ENCODE data around the gene PRMT9. TPM values are rescaled to one million over a fixed set of nuclear protein-coding genes. Genes with fewer than 3 reads are reported as not detected.

Gene PRMT9
- total RNA-seq, 1 donor from 2014 or later, result 12.0 TPM

GRCh38 chr4:147682755-147683154, 1.2 kb downstream of the PRMT9 start:
- no peak overlapping the region for H3K27ac ChIP-seq (ENCODE audit: low read depth, low read length)
- H3K4me3 ChIP-seq (ENCODE audit: low read length in 3 of 3), result peak overlapping the region; percentile 94 to 97 (median 96)
- H3K36me3 ChIP-seq (ENCODE audit: control insufficient read depth in 3 of 3, insufficient read depth in 3 of 3, low read length in 3 of 3), result peaks cover 0 to 3% (median 0%) of the 10 kb centered on the region in 3 donors
- H3K9ac ChIP-seq (ENCODE audit: low read depth in 1 of 3, low read length in 3 of 3), result peak overlapping the region; percentile 94 to 98 (median 98)
- H3K27me3 ChIP-seq (ENCODE audit: control insufficient read depth in 3 of 3, insufficient read depth in 3 of 3, low read length in 3 of 3), result no peaks in the 10 kb centered on the region
- H3K9me3 ChIP-seq (ENCODE audit: control insufficient read depth in 3 of 3, low read length in 3 of 3), result no peaks in the 10 kb centered on the region
- H3K4me1 ChIP-seq (ENCODE audit: control insufficient read depth in 3 of 3, insufficient read depth in 3 of 3, low read length in 3 of 3), result peaks cover 9 to 15% (median 10%) of the 10 kb centered on the region in 3 donors

- Histone ChIP-seq H3K36me3 (ENCODE audit: control insufficient read depth in 3 of 3, insufficient read depth in 3 of 3, low read length in 3 of 3) (peaks cover 0 to 3% (median 2%) of the 10 kb centered on the region in 3 donors), H3K9ac (ENCODE audit: low read depth in 1 of 3, low read length in 3 of 3) (no peak overlapping the region), H3K4me1 (ENCODE audit: control insufficient read depth in 3 of 3, insufficient read depth in 3 of 3, low read length in 3 of 3) (peaks cover 5 to 6% (median 6%) of the 10 kb centered on the region in 3 donors), H3K27me3 (ENCODE audit: control insufficient read depth in 3 of 3, insufficient read depth in 3 of 3, low read length in 3 of 3) (no peaks in the 10 kb centered on the region), H3K9me3 (ENCODE audit: control insufficient read depth in 3 of 3, low read length in 3 of 3) (no peaks in the 10 kb centered on the region), H3K27ac (ENCODE audit: low read depth, low read length) (no peak overlapping the region), H3K4me3 (ENCODE audit: low read length in 3 of 3) (no peak overlapping the region)
Observed at GRCh38 chr4:147678796-147679549, 5.0 kb downstream of the PRMT9 start.

GRCh38 chr4:147678106-147678505, 5.9 kb downstream of the PRMT9 start:
- peaks cover 0 to 3% (median 2%) of the 10 kb centered on the region in 3 donors for H3K36me3 ChIP-seq (ENCODE audit: control insufficient read depth in 3 of 3, insufficient read depth in 3 of 3, low read length in 3 of 3)
- H3K9me3 ChIP-seq (ENCODE audit: control insufficient read depth in 3 of 3, low read length in 3 of 3), result no peaks in the 10 kb centered on the region
- no peak overlapping the region for H3K27ac ChIP-seq (ENCODE audit: low read depth, low read length)
- H3K4me1 ChIP-seq (ENCODE audit: control insufficient read depth in 3 of 3, insufficient read depth in 3 of 3, low read length in 3 of 3), result peaks cover 3 to 6% (median 4%) of the 10 kb centered on the region in 3 donors
- H3K9ac ChIP-seq (ENCODE audit: low read depth in 1 of 3, low read length in 3 of 3), result no peak overlapping the region
- no peaks in the 10 kb centered on the region for H3K27me3 ChIP-seq (ENCODE audit: control insufficient read depth in 3 of 3, insufficient read depth in 3 of 3, low read length in 3 of 3)
- H3K4me3 ChIP-seq (ENCODE audit: low read length in 3 of 3), result no peak overlapping the region

- peaks cover 0 to 6% (median 3%) of the 10 kb centered on the region in 3 donors for H3K36me3 ChIP-seq (ENCODE audit: control insufficient read depth in 3 of 3, insufficient read depth in 3 of 3, low read length in 3 of 3)
- H3K9me3 ChIP-seq (ENCODE audit: control insufficient read depth in 3 of 3, low read length in 3 of 3), result no peaks in the 10 kb centered on the region
- H3K4me1 ChIP-seq (ENCODE audit: control insufficient read depth in 3 of 3, insufficient read depth in 3 of 3, low read length in 3 of 3), result no peaks in the 10 kb centered on the region
- no peak overlapping the region for H3K9ac ChIP-seq (ENCODE audit: low read depth in 1 of 3, low read length in 3 of 3)
- H3K4me3 ChIP-seq (ENCODE audit: low read length in 3 of 3), result no peak overlapping the region
- H3K27ac ChIP-seq (ENCODE audit: low read depth, low read length), result no peak overlapping the region
- H3K27me3 ChIP-seq (ENCODE audit: control insufficient read depth in 3 of 3, insufficient read depth in 3 of 3, low read length in 3 of 3), result no peaks in the 10 kb centered on the region
Observed at GRCh38 chr4:147674496-147674895, 9.5 kb downstream of the PRMT9 start.

- Histone ChIP-seq H3K9ac (ENCODE audit: low read depth in 1 of 3, low read length in 3 of 3) (no peak overlapping the region), H3K4me3 (ENCODE audit: low read length in 3 of 3) (no peak overlapping the region), H3K27ac (ENCODE audit: low read depth, low read length) (no peak overlapping the region), H3K36me3 (ENCODE audit: control insufficient read depth in 3 of 3, insufficient read depth in 3 of 3, low read length in 3 of 3) (peaks cover 0 to 6% (median 3%) of the 10 kb centered on the region in 3 donors), H3K27me3 (ENCODE audit: control insufficient read depth in 3 of 3, insufficient read depth in 3 of 3, low read length in 3 of 3) (no peaks in the 10 kb centered on the region), H3K9me3 (ENCODE audit: control insufficient read depth in 3 of 3, low read length in 3 of 3) (no peaks in the 10 kb centered on the region), H3K4me1 (ENCODE audit: control insufficient read depth in 3 of 3, insufficient read depth in 3 of 3, low read length in 3 of 3) (no peaks in the 10 kb centered on the region)
Observed at GRCh38 chr4:147674073-147674472, 9.9 kb downstream of the PRMT9 start.

GRCh38 chr4:147658501-147658900, 25.5 kb downstream of the PRMT9 start:
- no peaks in the 10 kb centered on the region for H3K4me1 ChIP-seq (ENCODE audit: control insufficient read depth in 3 of 3, insufficient read depth in 3 of 3, low read length in 3 of 3)
- H3K4me3 ChIP-seq (ENCODE audit: low read length in 3 of 3), result no peak overlapping the region
- no peaks in the 10 kb centered on the region for H3K27me3 ChIP-seq (ENCODE audit: control insufficient read depth in 3 of 3, insufficient read depth in 3 of 3, low read length in 3 of 3)
- no peak overlapping the region for H3K27ac ChIP-seq (ENCODE audit: low read depth, low read length)
- no peak overlapping the region for H3K9ac ChIP-seq (ENCODE audit: low read depth in 1 of 3, low read length in 3 of 3)
- H3K36me3 ChIP-seq (ENCODE audit: control insufficient read depth in 3 of 3, insufficient read depth in 3 of 3, low read length in 3 of 3), result peaks cover 11 to 39% (median 28%) of the 10 kb centered on the region in 3 donors
- no peaks in the 10 kb centered on the region for H3K9me3 ChIP-seq (ENCODE audit: control insufficient read depth in 3 of 3, low read length in 3 of 3)

- Histone ChIP-seq H3K36me3 (ENCODE audit: control insufficient read depth in 3 of 3, insufficient read depth in 3 of 3, low read length in 3 of 3) (peaks cover 11 to 32% (median 23%) of the 10 kb centered on the region in 3 donors), H3K9ac (ENCODE audit: low read depth in 1 of 3, low read length in 3 of 3) (no peak overlapping the region), H3K27me3 (ENCODE audit: control insufficient read depth in 3 of 3, insufficient read depth in 3 of 3, low read length in 3 of 3) (no peaks in the 10 kb centered on the region), H3K27ac (ENCODE audit: low read depth, low read length) (no peak overlapping the region), H3K4me3 (ENCODE audit: low read length in 3 of 3) (no peak overlapping the region), H3K9me3 (ENCODE audit: control insufficient read depth in 3 of 3, low read length in 3 of 3) (no peaks in the 10 kb centered on the region), H3K4me1 (ENCODE audit: control insufficient read depth in 3 of 3, insufficient read depth in 3 of 3, low read length in 3 of 3) (no peaks in the 10 kb centered on the region)
Observed at GRCh38 chr4:147655639-147656038, 28.3 kb downstream of the PRMT9 start.

GRCh38 chr4:147651563-147651962, 32.4 kb downstream of the PRMT9 start:
- H3K9me3 ChIP-seq (ENCODE audit: control insufficient read depth in 3 of 3, low read length in 3 of 3), result no peaks in the 10 kb centered on the region
- peaks cover 5 to 22% (median 16%) of the 10 kb centered on the region in 3 donors for H3K36me3 ChIP-seq (ENCODE audit: control insufficient read depth in 3 of 3, insufficient read depth in 3 of 3, low read length in 3 of 3)
- no peak overlapping the region for H3K9ac ChIP-seq (ENCODE audit: low read depth in 1 of 3, low read length in 3 of 3)
- H3K27me3 ChIP-seq (ENCODE audit: control insufficient read depth in 3 of 3, insufficient read depth in 3 of 3, low read length in 3 of 3), result no peaks in the 10 kb centered on the region
- no peak overlapping the region for H3K27ac ChIP-seq (ENCODE audit: low read depth, low read length)
- H3K4me3 ChIP-seq (ENCODE audit: low read length in 3 of 3), result no peak overlapping the region
- no peaks in the 10 kb centered on the region for H3K4me1 ChIP-seq (ENCODE audit: control insufficient read depth in 3 of 3, insufficient read depth in 3 of 3, low read length in 3 of 3)

- Histone ChIP-seq H3K4me1 (ENCODE audit: control insufficient read depth in 3 of 3, insufficient read depth in 3 of 3, low read length in 3 of 3) (no peaks in the 10 kb centered on the region), H3K4me3 (ENCODE audit: low read length in 3 of 3) (no peak overlapping the region), H3K9ac (ENCODE audit: low read depth in 1 of 3, low read length in 3 of 3) (no peak overlapping the region), H3K27ac (ENCODE audit: low read depth, low read length) (no peak overlapping the region), H3K27me3 (ENCODE audit: control insufficient read depth in 3 of 3, insufficient read depth in 3 of 3, low read length in 3 of 3) (no peaks in the 10 kb centered on the region), H3K9me3 (ENCODE audit: control insufficient read depth in 3 of 3, low read length in 3 of 3) (no peaks in the 10 kb centered on the region), H3K36me3 (ENCODE audit: control insufficient read depth in 3 of 3, insufficient read depth in 3 of 3, low read length in 3 of 3) (peaks cover under 1 to 10% (median 8%) of the 10 kb centered on the region in 3 donors)
Observed at GRCh38 chr4:147648656-147649055, 35.3 kb downstream of the PRMT9 start.

- H3K27me3 ChIP-seq (ENCODE audit: control insufficient read depth in 3 of 3, insufficient read depth in 3 of 3, low read length in 3 of 3), result no peaks in the 10 kb centered on the region
- H3K36me3 ChIP-seq (ENCODE audit: control insufficient read depth in 3 of 3, insufficient read depth in 3 of 3, low read length in 3 of 3), result peaks cover 6 to 14% (median 12%) of the 10 kb centered on the region in 3 donors
- no peak overlapping the region for H3K9ac ChIP-seq (ENCODE audit: low read depth in 1 of 3, low read length in 3 of 3)
- H3K4me3 ChIP-seq (ENCODE audit: low read length in 3 of 3), result no peak overlapping the region
- no peak overlapping the region for H3K27ac ChIP-seq (ENCODE audit: low read depth, low read length)
- H3K4me1 ChIP-seq (ENCODE audit: control insufficient read depth in 3 of 3, insufficient read depth in 3 of 3, low read length in 3 of 3), result no peaks in the 10 kb centered on the region
- H3K9me3 ChIP-seq (ENCODE audit: control insufficient read depth in 3 of 3, low read length in 3 of 3), result no peaks in the 10 kb centered on the region
Observed at GRCh38 chr4:147645099-147645498, 38.9 kb downstream of the PRMT9 start.
